Activated CD4-positive, alpha-beta memory T cell treated with anti-CD3 and anti-CD28 coated beads for 36 hours (primary cell): Measurements from ENCODE around the gene REC114. TPM values are rescaled to one million over a fixed set of nuclear protein-coding genes. Genes with fewer than 3 reads are reported as not detected.

Experiments
- CTCF ChIA-PET: fragments of 350-600 bp; sonication (Branson Sonifier 250); formaldehyde crosslinking; loops from one replicate; lab custom pipeline; 2021; ENCODE audit warnings: antibody characterized with exemption, inconsistent platforms; lab: Charles Lee
- POLR2A ChIA-PET: fragments of 350-600 bp; sonication (Branson Sonifier 250); formaldehyde crosslinking; loops from one replicate; lab custom pipeline; 2021; ENCODE audit warnings: antibody characterized with exemption; lab: Charles Lee
- DNase-seq: peaks from one replicate; pipeline ENCODE4 v3.0.0-alpha.2; 2020
- H3K27ac Mint-ChIP-seq: one replicate; pipeline ENCODE4 v1.8.0; 2021; ENCODE audit warnings: mixed read lengths
- H3K27me3 Mint-ChIP-seq: one replicate; pipeline ENCODE4 v1.8.0; 2021; ENCODE audit warnings: mixed read lengths
- H3K36me3 Mint-ChIP-seq: one replicate; pipeline ENCODE4 v1.8.0; 2021; ENCODE audit warnings: mixed read lengths
- H3K4me1 Mint-ChIP-seq: one replicate; pipeline ENCODE4 v1.8.0; 2021; ENCODE audit warnings: low read depth, mixed read lengths
- H3K4me3 Mint-ChIP-seq: one replicate; pipeline ENCODE4 v1.8.0; 2021; ENCODE audit warnings: mild to moderate bottlenecking, mixed read lengths
- H3K9me3 Mint-ChIP-seq: one replicate; pipeline ENCODE4 v1.8.0; 2021; ENCODE audit warnings: mixed read lengths
- intact Hi-C: fragments of 100-400 bp; cut with micrococcal nuclease; formaldehyde crosslinking; loops from one replicate; pipeline ENCODE4 v1.15.1; 2023
- total RNA-seq, 2 experiments: library from RNA; stranded (reverse); gene quantifications; one replicate each; pipeline ENCODE4 v1.2.3, GENCODE V29; 2021

REC114 gene
- total RNA-seq, 2 experiments from 2014 or later, result not detected

DNA sequence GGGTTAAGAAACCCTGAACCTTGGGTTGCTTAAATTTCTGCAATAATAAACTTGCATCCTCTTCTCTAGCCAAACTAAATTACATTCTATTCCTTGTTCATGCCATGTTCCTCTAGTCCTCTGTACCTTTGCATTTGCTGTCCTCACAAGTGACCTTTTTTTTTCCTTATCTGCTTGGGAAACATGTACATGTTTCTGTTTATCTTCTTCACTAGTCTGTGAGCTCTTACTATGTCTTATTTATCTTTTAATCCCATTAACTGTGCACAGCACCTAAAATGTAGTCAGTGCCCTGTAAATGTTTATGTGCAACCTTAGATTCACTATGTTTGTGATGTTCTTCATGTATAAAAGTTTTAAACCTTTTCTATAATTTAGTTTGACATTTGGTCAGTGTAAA is 61.9 kb downstream of the REC114 start:
- no peak for DNase-seq
- no peaks in the 10 kb centered on the region for H3K9me3 Mint-ChIP-seq
- H3K4me3 Mint-ChIP-seq, result no peak overlapping the region
- POLR2A ChIA-PET, result no interaction called here
- H3K27ac Mint-ChIP-seq, result no peak overlapping the region
- intact Hi-C loops, result no loop called here
- H3K4me1 Mint-ChIP-seq, result no peaks in the 10 kb centered on the region
- no peaks in the 10 kb centered on the region for H3K27me3 Mint-ChIP-seq
- CTCF ChIA-PET, result no interaction called here
- H3K36me3 Mint-ChIP-seq, result no peaks in the 10 kb centered on the region

DNA sequence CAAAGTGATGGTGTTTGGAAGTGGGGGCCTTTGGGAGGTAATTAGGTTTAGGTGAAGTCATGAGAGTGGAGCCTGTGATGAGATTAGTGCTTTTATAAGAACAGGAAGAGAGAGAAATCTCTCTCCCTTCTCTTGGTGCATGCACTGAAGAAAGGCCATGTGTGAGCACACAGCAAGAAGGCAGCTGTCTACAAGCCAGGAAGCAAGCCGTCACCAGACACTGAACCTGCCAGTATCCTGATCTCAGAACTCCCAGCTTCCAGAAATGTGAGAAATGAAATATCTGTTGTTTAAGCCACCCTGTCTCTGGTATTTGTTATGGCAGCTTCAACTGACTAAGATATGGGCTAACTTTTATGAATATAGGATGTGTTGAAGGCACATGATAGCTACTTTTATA is 72.6 kb downstream of the REC114 start:
- ChIA-PET POLR2A (no interaction called here), CTCF (no interaction called here)
- Mint-ChIP-seq H3K36me3 (peaks cover 2% of the 10 kb centered on the region), H3K27ac (no peak overlapping the region), H3K27me3 (no peaks in the 10 kb centered on the region), H3K4me3 (no peak overlapping the region), H3K9me3 (peaks cover 2% of the 10 kb centered on the region), H3K4me1 (no peaks in the 10 kb centered on the region)
- intact Hi-C loops, result no loop called here
- no peak for DNase-seq

DNA sequence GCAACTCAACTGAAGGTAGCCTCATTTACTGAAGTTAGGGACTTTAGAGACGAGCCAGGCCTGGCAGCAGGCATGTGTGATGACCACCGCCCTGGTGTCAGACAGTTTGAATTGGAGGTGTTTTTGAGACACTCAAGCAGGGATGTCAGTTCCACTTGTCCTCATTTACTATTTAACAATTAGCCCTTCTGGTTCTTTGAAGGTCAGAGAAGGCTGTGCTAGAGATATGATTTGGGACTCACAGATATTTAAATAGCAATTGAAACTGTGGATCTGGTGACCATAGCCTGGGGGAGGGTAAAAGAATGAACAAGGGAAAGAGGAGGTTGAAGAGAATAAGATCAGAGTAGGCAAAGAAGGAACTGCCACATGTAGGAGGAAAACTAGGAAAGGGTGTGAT is 74.6 kb downstream of the REC114 start:
- H3K27ac Mint-ChIP-seq, result no peak overlapping the region
- no peak overlapping the region for H3K4me3 Mint-ChIP-seq
- no peaks in the 10 kb centered on the region for H3K4me1 Mint-ChIP-seq
- DNase-seq, result no peak
- intact Hi-C loops, result no loop called here
- peaks cover 2% of the 10 kb centered on the region for H3K9me3 Mint-ChIP-seq
- H3K27me3 Mint-ChIP-seq, result no peaks in the 10 kb centered on the region
- ChIA-PET POLR2A (no interaction called here), CTCF (no interaction called here)
- peaks cover 2% of the 10 kb centered on the region for H3K36me3 Mint-ChIP-seq

DNA sequence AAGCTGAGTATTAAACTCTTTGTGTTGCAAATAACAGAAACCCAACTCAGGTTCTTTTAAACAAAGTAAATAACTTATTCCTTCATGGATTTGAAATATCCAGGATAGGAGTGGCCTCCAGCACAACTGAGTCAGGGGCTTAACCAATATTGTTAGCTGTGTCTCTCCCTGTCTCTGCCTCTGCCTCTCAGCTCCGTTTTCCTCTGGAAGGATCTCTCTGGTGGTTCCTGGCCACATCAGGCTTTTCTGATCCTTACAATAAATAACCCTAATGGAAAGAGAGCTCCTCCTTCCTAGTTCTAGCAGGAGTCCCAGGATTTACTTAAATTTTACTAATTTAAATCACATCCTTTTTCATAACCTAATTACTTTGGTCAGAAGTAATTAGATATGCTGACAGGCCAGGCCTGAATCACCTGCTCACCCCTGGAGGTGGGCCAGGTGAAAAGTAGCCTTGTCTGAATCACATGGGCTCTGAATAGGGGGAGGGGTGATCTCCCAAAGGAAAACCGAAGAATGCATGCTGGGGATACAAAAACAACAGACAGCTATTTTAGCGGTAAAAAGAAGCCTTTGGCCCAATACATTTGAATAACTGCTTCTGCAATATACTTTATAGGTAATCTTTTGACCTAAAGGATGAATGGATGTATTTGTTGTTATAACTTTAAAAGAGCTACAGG is 75.4 kb downstream of the REC114 start:
- no peak overlapping the region for H3K27ac Mint-ChIP-seq
- H3K9me3 Mint-ChIP-seq, result peaks cover 2% of the 10 kb centered on the region
- CTCF ChIA-PET, result no interaction called here
- POLR2A ChIA-PET, result no interaction called here
- no peak overlapping the region for H3K4me3 Mint-ChIP-seq
- no peak for DNase-seq
- intact Hi-C loops, result no loop called here
- no peaks in the 10 kb centered on the region for H3K27me3 Mint-ChIP-seq
- peaks cover 2% of the 10 kb centered on the region for H3K36me3 Mint-ChIP-seq
- no peaks in the 10 kb centered on the region for H3K4me1 Mint-ChIP-seq

DNA sequence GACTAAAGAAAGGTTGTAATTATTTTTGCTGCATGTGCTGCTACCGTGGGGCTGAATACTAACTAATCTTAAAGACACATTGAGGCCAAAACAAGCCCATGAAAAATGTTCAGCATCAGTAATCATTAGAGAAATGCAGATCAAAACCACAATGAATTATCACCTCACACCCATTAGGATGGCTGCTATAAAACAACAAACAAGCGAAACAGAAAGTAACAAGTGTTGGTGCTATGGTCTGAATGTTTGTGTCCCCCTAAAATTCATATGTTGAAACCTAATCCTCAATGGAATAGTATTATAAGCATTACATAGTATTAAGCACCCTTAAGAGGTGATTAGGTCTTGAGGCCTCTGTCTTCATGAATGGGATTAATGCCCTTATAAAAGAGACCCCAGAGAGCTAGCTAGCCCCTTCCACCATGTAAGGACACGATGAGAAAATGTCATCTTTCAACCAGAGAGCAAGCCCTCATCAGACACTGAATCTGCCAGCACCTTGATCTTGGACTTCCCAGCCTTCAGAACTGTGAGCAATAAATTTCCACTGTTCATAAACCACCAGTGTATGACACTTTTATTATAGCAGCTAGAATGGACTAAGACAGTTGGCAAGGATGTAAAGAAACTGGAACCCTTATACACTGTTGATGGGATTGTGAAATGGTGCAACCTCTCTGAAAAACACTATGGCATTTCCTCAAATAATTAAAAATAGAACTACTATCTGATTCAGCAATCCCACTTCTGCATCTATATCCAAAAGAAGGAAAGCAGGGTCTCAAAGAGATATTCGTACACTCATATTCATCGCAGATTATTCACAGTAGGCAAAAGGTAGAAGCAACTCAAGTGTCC is 76.1 kb downstream of the REC114 start:
- H3K36me3 Mint-ChIP-seq, result peaks cover 2% of the 10 kb centered on the region
- CTCF ChIA-PET, result no interaction called here
- no peaks in the 10 kb centered on the region for H3K27me3 Mint-ChIP-seq
- no peaks in the 10 kb centered on the region for H3K4me1 Mint-ChIP-seq
- intact Hi-C loops, result no loop called here
- H3K9me3 Mint-ChIP-seq, result peaks cover 2% of the 10 kb centered on the region
- no peak for DNase-seq
- H3K4me3 Mint-ChIP-seq, result no peak overlapping the region
- no peak overlapping the region for H3K27ac Mint-ChIP-seq
- POLR2A ChIA-PET, result no interaction called here

DNA sequence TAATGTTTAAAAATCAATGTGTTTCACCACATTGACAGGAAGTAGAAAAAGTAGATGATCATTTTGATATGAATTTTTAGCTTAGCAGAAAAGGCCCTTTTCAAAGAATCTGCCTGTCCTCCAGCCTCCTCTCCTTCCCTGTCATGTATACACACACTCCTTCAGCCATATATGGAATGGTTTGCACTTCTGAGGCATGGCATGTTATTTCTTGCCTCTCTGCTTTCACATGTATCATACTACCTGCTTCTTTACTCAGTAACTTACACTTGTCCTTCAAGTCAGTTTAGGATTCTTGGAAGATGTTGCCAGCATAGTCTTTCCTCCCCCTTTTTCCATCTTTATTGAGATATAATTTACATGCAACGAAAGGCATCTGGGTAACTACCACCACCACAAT is 79.0 kb downstream of the REC114 start:
- H3K27me3 Mint-ChIP-seq, result no peaks in the 10 kb centered on the region
- H3K36me3 Mint-ChIP-seq, result no peaks in the 10 kb centered on the region
- H3K27ac Mint-ChIP-seq, result no peak overlapping the region
- intact Hi-C loops, result no loop called here
- no peak for DNase-seq
- no peaks in the 10 kb centered on the region for H3K4me1 Mint-ChIP-seq
- H3K4me3 Mint-ChIP-seq, result no peak overlapping the region
- ChIA-PET CTCF (no interaction called here), POLR2A (no interaction called here)
- H3K9me3 Mint-ChIP-seq, result no peaks in the 10 kb centered on the region

DNA sequence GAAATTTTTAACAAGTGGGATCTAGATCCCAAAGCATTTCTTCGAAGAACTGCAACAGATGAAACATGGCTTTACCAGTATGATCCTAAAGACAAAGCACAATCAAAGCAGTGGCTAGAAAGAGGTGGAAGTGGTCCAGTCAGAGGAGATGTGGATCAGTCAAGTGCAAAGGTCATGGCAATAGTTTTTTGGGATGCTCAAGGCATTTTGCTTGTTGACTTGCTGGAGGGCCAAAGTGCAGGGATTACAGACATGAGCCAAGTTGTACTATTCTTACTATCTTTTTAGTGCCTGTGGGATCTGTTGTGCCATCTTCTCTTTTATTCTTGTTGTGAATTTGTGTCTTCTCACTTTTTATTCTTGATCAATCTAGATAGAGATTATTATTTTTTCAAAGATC is 82.0 kb downstream of the REC114 start:
- H3K9me3 Mint-ChIP-seq, result no peaks in the 10 kb centered on the region
- no peak for DNase-seq
- H3K4me1 Mint-ChIP-seq, result no peaks in the 10 kb centered on the region
- H3K36me3 Mint-ChIP-seq, result no peaks in the 10 kb centered on the region
- ChIA-PET POLR2A (no interaction called here), CTCF (interaction anchor here (1.2 kb wide), 1 partner anchor 18 kb away, joined by 4 read pairs; no protein-coding TSS in a partner anchor)
- no peaks in the 10 kb centered on the region for H3K27me3 Mint-ChIP-seq
- intact Hi-C loops, result no loop called here
- no peak overlapping the region for H3K27ac Mint-ChIP-seq
- H3K4me3 Mint-ChIP-seq, result no peak overlapping the region

DNA sequence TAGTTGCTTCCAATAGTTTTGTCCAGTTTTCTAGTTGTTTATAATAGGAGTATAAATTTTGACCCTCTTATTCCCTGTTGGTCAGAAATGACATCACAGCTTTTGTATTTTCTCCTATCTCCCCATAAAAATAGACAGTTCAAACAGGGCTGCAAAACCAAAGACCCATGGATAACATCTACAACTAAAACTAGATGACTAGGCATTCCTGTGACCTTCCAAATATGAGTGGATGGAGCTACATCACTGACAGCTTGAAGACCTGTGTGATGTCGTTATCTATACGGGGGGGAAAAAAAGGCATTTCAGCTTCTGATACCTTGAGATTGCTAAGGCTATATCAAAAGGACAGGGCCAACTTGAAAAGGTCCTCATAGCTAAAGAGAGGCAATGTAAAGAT is 84.6 kb downstream of the REC114 start:
- Mint-ChIP-seq H3K36me3 (no peaks in the 10 kb centered on the region), H3K4me1 (no peaks in the 10 kb centered on the region), H3K9me3 (no peaks in the 10 kb centered on the region), H3K27me3 (no peaks in the 10 kb centered on the region), H3K27ac (no peak overlapping the region), H3K4me3 (no peak overlapping the region)
- intact Hi-C loops, result no loop called here
- DNase-seq, result no peak
- ChIA-PET POLR2A (no interaction called here), CTCF (interaction anchor here (1.1 kb wide), 1 partner anchor 172 kb away, joined by 3 read pairs; no protein-coding TSS in a partner anchor)

- H3K9me3 Mint-ChIP-seq, result no peaks in the 10 kb centered on the region
- H3K27ac Mint-ChIP-seq, result no peak overlapping the region
- no peaks in the 10 kb centered on the region for H3K36me3 Mint-ChIP-seq
- POLR2A ChIA-PET, result no interaction called here
- intact Hi-C loops, result no loop called here
- no peak for DNase-seq
- CTCF ChIA-PET, result interaction anchor here (1.1 to 1.2 kb wide), 2 partner anchors 106 to 175 kb away, joined by 4 to 5 read pairs; no protein-coding TSS in a partner anchor
- H3K4me3 Mint-ChIP-seq, result no peak overlapping the region
- no peaks in the 10 kb centered on the region for H3K4me1 Mint-ChIP-seq
- no peaks in the 10 kb centered on the region for H3K27me3 Mint-ChIP-seq
Measured at GRCh38 chr15:73530649-73531048, 87.7 kb downstream of the REC114 start.

DNA sequence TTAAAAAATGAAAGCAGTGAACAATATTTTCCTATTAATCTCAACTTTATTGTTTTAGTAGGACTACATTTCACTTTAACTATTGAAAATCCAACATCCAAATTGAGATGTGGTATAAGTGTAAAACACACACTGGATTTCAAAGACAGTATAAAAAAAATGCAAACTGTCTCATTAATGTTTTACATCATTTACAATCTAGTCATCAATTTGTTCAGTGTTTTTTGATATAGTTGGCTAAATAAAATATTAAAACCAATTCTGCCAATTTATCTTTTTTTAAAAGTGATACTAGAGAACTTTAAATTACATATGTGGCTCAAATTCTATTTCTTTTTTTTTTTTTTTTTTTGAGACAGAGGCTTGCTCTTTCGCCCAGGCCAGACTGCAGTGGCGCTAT is 95.2 kb downstream of the REC114 start:
- Mint-ChIP-seq H3K27ac (no peak overlapping the region), H3K36me3 (no peaks in the 10 kb centered on the region), H3K4me1 (no peaks in the 10 kb centered on the region), H3K4me3 (no peak overlapping the region), H3K9me3 (no peaks in the 10 kb centered on the region), H3K27me3 (no peaks in the 10 kb centered on the region)
- ChIA-PET CTCF (interaction anchor here (1.0 kb wide), 1 partner anchor 162 kb away, joined by 3 read pairs; no protein-coding TSS in a partner anchor), POLR2A (no interaction called here)
- intact Hi-C loops, result no loop called here
- DNase-seq, result no peak

- Mint-ChIP-seq H3K4me1 (no peaks in the 10 kb centered on the region), H3K27ac (no peak overlapping the region), H3K36me3 (no peaks in the 10 kb centered on the region), H3K4me3 (no peak overlapping the region), H3K9me3 (no peaks in the 10 kb centered on the region), H3K27me3 (no peaks in the 10 kb centered on the region)
- ChIA-PET POLR2A (no interaction called here), CTCF (no interaction called here)
- DNase-seq, result no peak
- intact Hi-C loops, result no loop called here
Measured at GRCh38 chr15:73538563-73539211, 95.7 kb downstream of the REC114 start.
